DOHH2 (cell line): ENCODE data around the gene LRCH1.

Experiments used
- H3F3A ChIP-seq: fragments of 200-600 bp; sonication (generic), shearing (Covaris generic); 2 replicates; pipeline ENCODE4 v1.6.0; 2016; ENCODE audit warnings: antibody characterized with exemption, mild to moderate bottlenecking; ENCODE audit not compliant: control insufficient read depth, insufficient read depth
- H3K27ac ChIP-seq: fragments of 200-600 bp; sonication (generic); 2 replicates; pipeline ENCODE4 v1.5.1; 2014; ENCODE audit warnings: low read depth, mild to moderate bottlenecking, low read length, moderate library complexity
- H3K27me3 ChIP-seq: fragments of 200-600 bp; sonication (generic); 2 replicates; pipeline ENCODE4 v1.6.1; 2014; ENCODE audit warnings: mild to moderate bottlenecking, low read length, mixed read lengths; ENCODE audit not compliant: control insufficient read depth
- H3K36me3 ChIP-seq: fragments of 200-600 bp; sonication (generic); 2 replicates; pipeline ENCODE4 v1.6.1; 2014; ENCODE audit warnings: mild to moderate bottlenecking, low read length, moderate library complexity, mixed read lengths; ENCODE audit not compliant: control insufficient read depth
- H3K4me1 ChIP-seq: fragments of 200-600 bp; sonication (generic); 2 replicates; pipeline ENCODE4 v1.6.1; 2014; ENCODE audit warnings: mild to moderate bottlenecking, low read length, mixed read lengths; ENCODE audit not compliant: control insufficient read depth
- H3K4me2 ChIP-seq: fragments of 200-600 bp; sonication (generic); 2 replicates; pipeline ENCODE4 v1.6.0; 2014; ENCODE audit warnings: mild to moderate bottlenecking, low read length, moderate library complexity
- H3K4me3 ChIP-seq: fragments of 200-600 bp; sonication (generic); 2 replicates; pipeline ENCODE4 v1.5.1; 2014; ENCODE audit warnings: mild to moderate bottlenecking, low read length, mixed read lengths
- H3K79me2 ChIP-seq: fragments of 200-600 bp; sonication (generic); 2 replicates; pipeline ENCODE4 v1.6.1; 2014; ENCODE audit warnings: mild to moderate bottlenecking, low read length, mixed read lengths; ENCODE audit not compliant: control insufficient read depth
- H3K9me2 ChIP-seq: fragments of 200-600 bp; sonication (generic); replicated peaks from 2 replicates; pipeline ENCODE4 v1.6.1; 2014; ENCODE audit warnings: mild to moderate bottlenecking, low read length, mixed read lengths; ENCODE audit not compliant: control insufficient read depth
- H3K9me3 ChIP-seq: fragments of 200-600 bp; sonication (generic); 2 replicates; pipeline ENCODE4 v1.6.1; 2014; ENCODE audit warnings: antibody characterized with exemption, low read length, mixed read lengths; ENCODE audit not compliant: control insufficient read depth, insufficient read depth
- H4K20me1 ChIP-seq: fragments of 200-600 bp; sonication (generic); 2 replicates; pipeline ENCODE4 v1.6.0; 2014; ENCODE audit warnings: low read depth, mild to moderate bottlenecking, antibody characterized with exemption, low read length, moderate library complexity; ENCODE audit not compliant: control insufficient read depth, insufficient read depth
- EZH2phosphoT487 ChIP-seq: fragments of 200-600 bp; sonication (generic); IDR thresholded peaks from 2 replicates; pipeline ENCODE4 v1.6.1; 2017; ENCODE audit warnings: borderline replicate concordance, mild to moderate bottlenecking, antibody characterized with exemption, low read length, moderate library complexity, mixed read lengths
- TF ChIP-seq, protein P1 (sequence below): fragments of 200-600 bp; sonication (generic); IDR thresholded peaks from one replicate; pipeline ENCODE4 v1.5.1; 2014; ENCODE audit warnings: antibody characterized with exemption, mild to moderate bottlenecking, low read depth, low read length; ENCODE audit not compliant: poor library complexity, severe bottlenecking

The LRCH1 gene

DNA sequence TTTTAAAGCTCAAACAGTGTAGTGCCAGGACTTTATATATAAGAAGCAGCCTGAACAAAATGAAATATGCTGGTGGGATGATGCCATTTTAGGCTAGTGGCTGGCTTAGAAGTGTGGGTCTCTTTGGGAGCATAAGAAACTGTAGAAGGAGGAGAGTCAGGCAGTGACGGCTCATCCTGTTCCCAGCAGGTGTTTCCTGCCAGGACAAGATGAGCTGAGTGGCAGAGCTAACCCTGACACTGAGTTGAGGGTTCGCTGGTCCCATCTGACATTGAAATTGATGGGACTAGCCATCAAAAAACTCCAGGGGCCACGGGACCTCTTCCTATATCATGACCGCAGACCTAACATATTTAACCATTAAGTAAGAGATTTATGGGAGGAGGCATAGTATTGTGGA is 192.7 kb downstream of the LRCH1 start:
- no peak for TF ChIP-seq EZH2phosphoT487
- TF ChIP-seq, protein P1, sequence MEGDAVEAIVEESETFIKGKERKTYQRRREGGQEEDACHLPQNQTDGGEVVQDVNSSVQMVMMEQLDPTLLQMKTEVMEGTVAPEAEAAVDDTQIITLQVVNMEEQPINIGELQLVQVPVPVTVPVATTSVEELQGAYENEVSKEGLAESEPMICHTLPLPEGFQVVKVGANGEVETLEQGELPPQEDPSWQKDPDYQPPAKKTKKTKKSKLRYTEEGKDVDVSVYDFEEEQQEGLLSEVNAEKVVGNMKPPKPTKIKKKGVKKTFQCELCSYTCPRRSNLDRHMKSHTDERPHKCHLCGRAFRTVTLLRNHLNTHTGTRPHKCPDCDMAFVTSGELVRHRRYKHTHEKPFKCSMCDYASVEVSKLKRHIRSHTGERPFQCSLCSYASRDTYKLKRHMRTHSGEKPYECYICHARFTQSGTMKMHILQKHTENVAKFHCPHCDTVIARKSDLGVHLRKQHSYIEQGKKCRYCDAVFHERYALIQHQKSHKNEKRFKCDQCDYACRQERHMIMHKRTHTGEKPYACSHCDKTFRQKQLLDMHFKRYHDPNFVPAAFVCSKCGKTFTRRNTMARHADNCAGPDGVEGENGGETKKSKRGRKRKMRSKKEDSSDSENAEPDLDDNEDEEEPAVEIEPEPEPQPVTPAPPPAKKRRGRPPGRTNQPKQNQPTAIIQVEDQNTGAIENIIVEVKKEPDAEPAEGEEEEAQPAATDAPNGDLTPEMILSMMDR, result no peak
- H3K79me2 ChIP-seq, result no peaks in the 10 kb centered on the region
- H4K20me1 ChIP-seq, result no peaks in the 10 kb centered on the region
- no peak overlapping the region for H3K4me2 ChIP-seq
- H3K9me2 ChIP-seq, result no peaks in the 10 kb centered on the region
- 0 out of 2 replicates have a peak, but pooled peaks cover 3% of the 10 kb centered on the region for H3K4me1 ChIP-seq
- H3F3A ChIP-seq, result no peaks in the 10 kb centered on the region
- no peaks in the 10 kb centered on the region for H3K27me3 ChIP-seq
- H3K36me3 ChIP-seq, result peaks cover 14% of the 10 kb centered on the region
- no peak overlapping the region for H3K4me3 ChIP-seq
- H3K9me3 ChIP-seq, result no peaks in the 10 kb centered on the region
- no peak overlapping the region for H3K27ac ChIP-seq

DNA sequence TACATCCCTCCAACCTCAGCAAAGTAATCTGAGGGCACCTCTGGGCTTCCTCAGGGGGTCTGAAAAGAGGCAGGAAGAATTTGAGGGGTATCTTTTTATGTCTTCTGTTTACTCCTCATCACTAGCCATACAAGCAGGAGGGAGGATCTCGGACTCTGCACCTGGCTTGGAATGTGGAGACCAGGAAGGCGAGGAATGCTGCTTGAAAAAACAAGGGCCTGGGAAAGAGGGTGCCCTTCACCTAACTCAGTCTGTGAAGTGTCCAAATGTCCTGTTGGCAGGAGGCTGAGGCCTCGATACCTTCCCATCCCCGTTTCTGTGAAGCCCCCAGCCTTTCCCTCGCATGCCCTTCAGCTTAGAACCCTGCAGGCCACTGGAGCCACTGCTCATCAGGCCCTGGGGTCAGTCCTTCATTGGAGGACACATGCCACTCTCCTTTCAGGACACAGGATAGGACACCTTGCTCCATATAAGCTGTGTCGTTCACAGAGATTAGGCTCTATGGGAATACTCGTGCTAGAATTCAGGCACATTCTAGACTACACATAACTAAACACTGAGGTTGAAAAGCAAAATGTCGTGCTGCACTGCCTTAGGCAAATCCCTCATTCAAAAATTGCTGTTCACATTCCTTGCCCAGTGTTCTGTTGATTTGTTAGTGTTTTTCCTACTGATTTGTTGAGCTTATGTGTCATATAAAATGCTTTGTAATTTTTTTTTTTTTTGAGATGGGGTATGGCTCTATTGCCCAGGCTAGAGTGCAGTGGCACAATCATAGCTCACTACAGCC is 194.3 kb downstream of the LRCH1 start:
- no peaks in the 10 kb centered on the region for H3K9me2 ChIP-seq
- H3K4me2 ChIP-seq, result no peak overlapping the region
- H4K20me1 ChIP-seq, result no peaks in the 10 kb centered on the region
- peaks cover 4% of the 10 kb centered on the region; the same call in 1 of the 2 replicates for H3F3A ChIP-seq
- H3K4me1 ChIP-seq, result peaks cover 16% of the 10 kb centered on the region
- no peaks in the 10 kb centered on the region for H3K9me3 ChIP-seq
- TF ChIP-seq, protein P1, result no peak
- no peak for TF ChIP-seq EZH2phosphoT487
- no peaks in the 10 kb centered on the region for H3K79me2 ChIP-seq
- peaks cover 19% of the 10 kb centered on the region for H3K36me3 ChIP-seq
- no peak overlapping the region for H3K4me3 ChIP-seq
- H3K27ac ChIP-seq, result no peak overlapping the region
- no peaks in the 10 kb centered on the region for H3K27me3 ChIP-seq

DNA sequence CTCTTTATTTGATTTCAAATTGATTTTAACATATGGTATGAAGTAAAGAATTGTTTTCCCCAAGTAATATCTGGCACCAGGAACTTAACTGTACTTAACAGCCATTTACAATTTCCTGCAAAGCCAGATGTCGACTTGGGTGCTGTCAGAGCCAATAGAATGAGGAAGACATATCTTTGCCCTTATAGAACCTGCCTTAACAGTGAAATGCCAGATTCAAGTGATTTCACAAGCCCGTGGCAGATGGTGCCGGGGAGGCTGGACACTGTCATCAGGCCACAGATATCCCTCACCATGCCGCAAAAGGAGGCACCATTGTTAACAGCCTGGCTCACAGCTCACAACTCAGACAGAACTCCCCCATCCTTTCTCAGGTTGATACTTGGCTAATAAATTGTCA is 195.3 kb downstream of the LRCH1 start:
- Histone ChIP-seq H3K4me3 (no peak overlapping the region), H3K9me3 (no peaks in the 10 kb centered on the region), H3K27me3 (no peaks in the 10 kb centered on the region), H4K20me1 (no peaks in the 10 kb centered on the region), H3F3A (peaks cover 7% of the 10 kb centered on the region; the same call in 1 of the 2 replicates), H3K79me2 (no peaks in the 10 kb centered on the region), H3K9me2 (no peaks in the 10 kb centered on the region), H3K4me1 (peaks cover 18% of the 10 kb centered on the region), H3K27ac (no peak overlapping the region), H3K36me3 (peaks cover 23% of the 10 kb centered on the region), H3K4me2 (no peak overlapping the region)
- TF ChIP-seq, protein P1, result no peak
- no peak for TF ChIP-seq EZH2phosphoT487
